NCI-H2171 treated with DMSO at 0.1 percent for 48 hours (cell line): ENCODE data around the gene ATXN7L1.
"Not testable (repeated sequence)": the region's sequence is repeated elsewhere in the genome, so short reads cannot be mapped to it uniquely, and the experiment has no call there.

ENCODE experiments used
- DNase-seq: peaks from one replicate; lab custom pipeline; 2025; lab: John Stamatoyannopoulos, UW

ATXN7L1 gene

DNA sequence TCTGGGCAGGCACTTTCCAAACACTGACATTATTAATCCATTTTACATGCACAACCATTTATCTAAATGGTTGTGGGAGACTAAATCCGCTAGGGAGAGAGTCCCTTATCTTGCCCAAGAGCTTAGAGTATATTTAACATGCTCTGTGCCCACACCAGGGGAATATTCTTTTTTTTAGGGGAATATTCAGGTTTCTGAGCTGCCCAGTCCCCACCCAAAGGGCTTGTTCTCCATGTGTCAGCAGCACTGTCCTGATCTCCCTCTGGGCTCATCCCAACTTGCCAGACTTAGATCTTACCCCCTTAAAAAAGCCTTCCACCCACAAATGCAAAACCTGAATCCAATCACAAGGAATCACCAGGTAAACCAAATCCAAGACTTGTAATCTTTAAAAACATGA lies 132.1 kb downstream of the ATXN7L1 start:
- no peak for DNase-seq

DNA sequence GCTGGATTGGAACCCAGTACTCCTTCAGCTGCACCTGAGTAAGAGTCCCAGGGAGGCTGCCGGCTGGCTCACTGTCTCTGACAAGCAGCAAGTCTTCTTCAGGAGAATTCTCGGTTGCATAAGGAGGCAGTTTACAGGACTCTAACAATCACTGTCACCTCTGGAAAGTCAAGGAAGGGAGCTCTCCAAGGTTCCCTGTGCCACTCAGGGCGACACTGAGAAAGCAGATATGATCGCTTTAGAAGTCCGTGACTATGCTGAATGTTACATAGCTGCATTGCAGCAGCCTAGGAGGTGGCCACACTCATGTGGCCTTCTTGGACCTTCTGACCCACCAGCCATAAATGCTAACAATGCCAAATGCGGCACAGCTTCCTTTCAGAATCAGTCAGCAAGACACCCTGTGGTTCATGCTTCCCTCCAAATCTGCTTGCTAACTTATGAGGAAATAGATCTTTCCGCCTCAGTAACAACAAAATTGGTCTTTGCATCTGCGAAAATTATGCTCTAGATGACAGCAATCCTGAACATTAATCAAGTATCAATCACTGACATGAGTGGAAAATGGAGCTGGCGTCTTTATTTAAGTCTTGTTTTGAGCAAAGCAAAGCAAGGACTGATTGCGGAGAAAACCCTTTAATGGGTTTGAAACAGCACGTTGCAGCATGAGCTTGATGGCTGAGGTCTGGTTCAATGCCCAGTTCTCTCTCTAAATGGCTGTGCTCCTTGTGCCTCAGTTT lies 132.9 kb downstream of the ATXN7L1 start:
- no peak for DNase-seq

DNA sequence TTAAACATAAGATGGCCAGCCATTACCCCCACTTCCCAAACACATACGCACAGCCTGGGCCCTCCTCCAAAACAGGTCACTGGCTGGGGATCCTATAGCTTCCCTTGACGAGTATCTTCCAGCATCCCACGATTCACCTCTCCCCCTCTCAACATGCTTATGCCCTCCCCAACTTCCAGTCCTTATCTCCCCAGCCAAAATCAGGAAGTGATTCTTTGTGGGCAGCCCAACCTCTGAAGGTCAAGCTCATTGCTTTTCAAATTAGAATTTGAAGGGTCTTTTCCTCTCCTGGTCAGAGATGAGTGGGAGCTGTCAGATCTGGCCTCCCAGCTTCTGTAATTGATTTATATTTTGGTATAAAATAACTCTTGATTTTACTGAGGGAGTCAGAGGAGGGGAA lies 133.6 kb downstream of the ATXN7L1 start:
- no peak for DNase-seq

DNA sequence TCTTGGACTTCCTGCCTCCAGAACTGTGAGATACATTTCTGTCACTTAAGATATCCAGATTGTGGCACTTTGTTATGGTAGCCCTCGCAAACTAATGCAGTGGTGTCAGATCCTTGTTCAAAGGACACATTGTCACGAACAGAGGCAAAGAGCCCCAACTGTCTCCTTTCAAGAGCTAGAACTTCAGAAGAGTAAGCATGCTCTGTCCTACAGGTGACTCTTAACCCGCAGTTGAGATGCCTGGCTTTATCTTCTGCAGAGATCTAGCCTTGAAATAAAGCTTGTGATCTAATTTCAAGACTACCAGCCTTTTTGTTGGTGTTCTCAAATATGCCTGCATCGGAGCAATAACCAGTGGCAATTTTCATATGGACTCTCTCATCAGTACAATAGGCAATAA lies 134.4 kb downstream of the ATXN7L1 start:
- no peak for DNase-seq

DNA sequence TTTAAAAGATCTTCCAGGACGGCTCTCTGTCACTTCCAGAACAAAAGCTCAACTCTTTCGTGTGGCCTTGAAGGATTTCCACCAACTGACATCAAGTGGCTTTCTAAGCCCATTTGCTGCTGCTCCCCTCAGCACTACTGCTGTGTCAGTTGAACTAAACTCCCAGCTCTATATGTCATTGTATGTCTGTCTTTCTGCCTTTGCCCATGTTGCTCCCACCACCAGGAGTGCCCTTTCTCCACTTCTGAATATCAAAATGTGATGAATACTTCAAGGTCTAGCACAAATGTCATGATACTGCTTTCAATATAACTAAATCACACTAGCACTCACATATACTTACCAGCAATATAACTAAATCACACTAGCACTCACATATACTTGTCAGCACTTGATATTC lies 138.3 kb downstream of the ATXN7L1 start:
- DNase-seq: no peak

DNA sequence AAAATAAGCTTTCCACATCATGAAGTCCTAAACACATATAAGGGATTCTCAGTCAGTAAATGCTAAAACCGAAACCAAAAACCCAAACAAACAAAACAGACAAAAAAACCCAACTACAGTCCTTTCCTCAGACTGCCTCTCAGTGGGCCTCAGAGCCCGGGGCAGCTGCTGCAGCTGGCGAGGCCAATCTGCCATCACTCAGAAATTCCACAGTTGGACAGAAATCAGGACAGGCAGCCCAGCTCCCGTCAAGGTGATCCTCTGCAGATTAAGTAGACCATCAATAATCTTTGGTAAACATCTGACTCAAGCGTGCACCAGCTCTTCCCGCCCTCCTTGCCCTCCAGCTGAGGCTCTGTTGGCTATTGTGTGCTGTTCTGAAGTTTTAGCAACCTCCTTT lies 142.2 kb downstream of the ATXN7L1 start:
- DNase-seq: peak; percentile 80

DNA sequence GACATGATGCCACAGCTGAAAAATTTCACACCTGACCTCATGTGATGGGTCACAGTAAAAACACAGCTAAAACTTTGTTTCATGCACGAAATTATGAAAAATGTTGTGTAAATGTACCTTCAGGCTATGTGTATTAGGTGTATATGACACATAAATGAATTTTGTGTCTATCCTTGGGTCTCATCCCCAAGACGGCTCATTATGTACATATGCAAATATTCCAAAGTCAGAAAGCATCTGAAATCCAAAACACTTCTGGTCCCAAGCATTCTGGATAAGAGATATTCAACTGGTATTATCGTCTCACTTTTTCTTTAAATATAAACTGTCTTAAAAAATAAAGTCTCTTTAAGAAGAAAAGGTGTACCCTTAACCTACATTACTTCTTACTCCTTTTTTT lies 145.4 kb downstream of the ATXN7L1 start:
- no peak for DNase-seq

DNA sequence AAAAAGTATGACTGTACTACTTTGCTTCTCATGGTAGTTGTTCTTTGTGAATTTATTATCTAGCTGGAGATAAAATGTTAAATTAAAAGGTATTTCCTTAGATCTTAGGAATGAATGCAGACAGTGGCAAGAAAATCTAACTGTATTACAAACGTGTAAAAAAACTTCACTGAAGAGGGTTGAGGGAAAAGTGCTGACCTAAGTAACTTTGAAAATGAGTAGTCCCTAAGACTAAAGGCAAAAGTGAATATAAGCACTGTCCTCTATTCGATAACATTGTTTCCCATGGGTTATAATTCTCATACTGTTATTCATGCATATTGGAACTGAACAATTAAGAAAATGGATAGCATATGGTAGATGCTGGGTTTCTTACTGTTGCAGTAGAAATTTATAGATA lies 148.4 kb downstream of the ATXN7L1 start:
- no peak for DNase-seq

DNA sequence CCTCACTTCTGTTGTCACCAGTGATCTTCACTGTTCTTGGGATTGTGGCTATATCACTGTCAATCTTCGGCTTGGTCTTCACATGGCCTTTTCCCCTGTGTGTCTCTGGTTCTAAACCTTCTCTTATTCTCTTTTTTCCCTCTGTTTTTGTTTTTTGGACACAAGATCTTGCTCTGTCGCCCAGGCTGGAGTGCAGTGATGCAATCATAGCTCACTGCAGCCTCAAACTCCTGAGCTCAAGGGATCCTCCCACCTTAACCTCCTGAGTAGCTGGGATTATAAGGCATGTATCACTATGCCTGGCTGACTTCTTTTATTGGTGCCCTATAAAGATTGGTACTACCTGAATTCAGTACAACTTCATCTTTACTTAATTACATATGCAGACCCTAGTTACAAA lies 151.7 kb downstream of the ATXN7L1 start:
- DNase-seq: no peak

DNA sequence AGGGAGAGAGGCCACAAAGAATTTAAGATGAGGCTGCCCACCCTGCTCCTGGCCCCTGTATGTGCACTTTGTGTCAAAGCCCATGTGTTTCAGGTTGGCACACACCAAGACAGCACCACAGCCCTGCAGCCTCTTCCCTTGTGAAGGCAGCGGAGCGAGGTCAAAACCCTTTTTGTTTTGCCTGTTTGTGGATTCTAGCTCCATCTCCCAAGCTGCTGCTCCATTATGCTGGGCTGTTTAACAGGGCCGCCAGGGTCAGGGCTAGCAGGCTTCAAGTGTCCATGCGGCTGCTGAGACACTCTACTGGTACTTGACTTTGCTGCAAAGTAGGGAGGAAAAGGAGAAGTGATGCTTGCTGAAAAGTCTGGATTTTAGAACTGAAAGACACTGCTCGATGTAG lies 152.8 kb downstream of the ATXN7L1 start:
- peak; percentile 89 for DNase-seq

DNA sequence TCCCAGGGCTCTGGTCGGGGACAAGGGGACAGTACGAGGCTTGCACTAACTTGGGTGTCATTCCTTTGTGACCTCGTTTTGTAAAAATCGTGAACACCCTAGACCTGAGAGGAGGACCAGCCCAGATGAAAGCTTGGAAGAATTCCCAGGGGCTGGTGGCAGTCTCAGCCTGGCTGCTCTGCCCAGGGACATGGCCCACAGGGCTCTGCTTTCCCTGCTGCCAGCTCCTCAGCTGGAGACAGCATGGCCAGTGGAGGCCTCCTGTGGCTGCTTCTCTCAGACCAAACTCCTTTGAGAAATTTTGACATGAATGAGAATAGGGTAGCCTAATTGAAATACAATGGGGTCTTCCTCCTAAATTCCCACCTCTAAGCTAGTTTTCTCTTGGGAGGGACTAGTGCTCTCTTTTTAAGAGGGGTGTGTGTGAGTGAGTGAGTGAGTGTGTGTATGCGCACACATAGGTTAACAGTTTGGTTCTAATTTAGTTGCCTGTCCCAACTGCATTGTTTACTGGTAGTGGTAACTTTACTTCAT lies 154.8 kb downstream of the ATXN7L1 start:
- no peak for DNase-seq

DNA sequence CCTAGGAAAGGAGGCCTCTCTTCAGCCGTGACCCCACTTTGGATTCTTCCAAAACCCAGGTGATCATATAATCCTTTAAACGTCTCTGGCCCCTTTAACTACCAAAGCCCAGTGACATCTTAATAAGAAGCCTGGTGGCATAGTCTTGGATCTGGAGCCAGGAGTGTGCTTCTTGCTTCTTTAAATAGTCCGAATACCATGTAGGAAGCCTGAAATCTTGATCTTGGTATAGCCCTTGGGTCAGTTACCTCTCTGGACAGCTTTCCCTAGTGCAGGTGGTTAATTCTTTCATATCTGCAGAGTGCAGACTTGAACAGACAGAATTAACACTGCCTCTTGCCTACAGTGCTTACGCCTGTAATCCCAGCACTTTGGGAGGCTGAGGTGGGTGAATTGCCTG lies 156.5 kb downstream of the ATXN7L1 start:
- no peak for DNase-seq

DNA sequence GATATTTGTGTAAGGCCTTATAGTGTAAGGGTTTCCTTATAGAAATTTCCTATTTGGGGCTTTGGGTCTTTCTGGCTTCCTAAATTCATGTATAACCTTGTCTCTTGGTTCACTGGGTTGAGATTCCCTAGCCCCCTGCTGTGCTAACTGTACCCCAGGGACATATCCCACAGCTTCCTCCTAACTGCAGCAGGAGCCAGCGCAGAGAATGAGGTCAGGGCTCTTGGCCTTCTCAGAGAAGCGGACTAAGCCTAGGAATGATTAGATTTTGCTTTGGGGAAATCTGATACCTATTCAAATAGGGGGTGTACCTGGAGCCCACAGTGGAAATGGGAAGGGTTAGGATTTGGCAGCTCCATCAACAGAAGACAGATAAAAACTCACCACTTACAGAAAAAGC lies 157.0 kb downstream of the ATXN7L1 start:
- peak; percentile 59 for DNase-seq

DNA sequence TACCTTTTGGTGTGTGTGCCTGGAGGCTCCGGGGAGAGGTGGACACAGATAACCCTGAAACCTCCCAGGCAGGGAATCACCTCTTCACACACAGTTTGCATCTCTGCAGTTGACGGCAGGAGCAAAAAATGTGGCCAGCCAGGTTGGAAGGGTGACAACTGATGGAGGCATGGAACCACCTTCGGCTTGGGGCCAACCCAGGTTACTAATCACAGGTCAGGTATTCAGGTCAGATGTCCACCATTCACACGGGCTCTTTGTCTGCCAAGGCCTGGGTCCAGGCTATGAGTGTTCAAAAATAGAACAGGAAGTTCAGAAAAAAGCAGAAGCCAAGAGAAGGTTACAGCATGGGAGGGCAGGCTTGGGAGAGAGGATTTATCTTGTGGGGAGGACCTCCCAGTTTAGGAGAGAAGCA lies 157.9 kb downstream of the ATXN7L1 start:
- no peak for DNase-seq

DNA sequence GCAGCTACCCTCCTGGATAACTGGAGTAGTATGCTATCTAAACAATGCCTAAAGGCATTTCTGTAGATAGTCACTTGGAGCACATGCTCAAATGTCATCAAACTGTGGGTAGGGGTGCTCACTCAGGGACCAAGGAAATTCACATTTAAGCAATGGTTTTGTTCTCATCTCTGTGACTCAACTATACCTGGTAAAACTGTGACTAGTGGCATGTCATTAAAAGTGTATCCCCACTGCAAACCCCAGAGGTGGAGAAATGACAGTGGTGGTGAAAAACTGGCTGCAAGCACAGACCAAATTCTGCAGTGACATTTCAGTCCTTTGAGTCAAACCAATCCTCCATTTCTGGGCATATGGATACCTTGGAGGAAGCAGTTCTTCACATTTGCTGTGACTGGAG lies 160.9 kb downstream of the ATXN7L1 start:
- no peak for DNase-seq

DNA sequence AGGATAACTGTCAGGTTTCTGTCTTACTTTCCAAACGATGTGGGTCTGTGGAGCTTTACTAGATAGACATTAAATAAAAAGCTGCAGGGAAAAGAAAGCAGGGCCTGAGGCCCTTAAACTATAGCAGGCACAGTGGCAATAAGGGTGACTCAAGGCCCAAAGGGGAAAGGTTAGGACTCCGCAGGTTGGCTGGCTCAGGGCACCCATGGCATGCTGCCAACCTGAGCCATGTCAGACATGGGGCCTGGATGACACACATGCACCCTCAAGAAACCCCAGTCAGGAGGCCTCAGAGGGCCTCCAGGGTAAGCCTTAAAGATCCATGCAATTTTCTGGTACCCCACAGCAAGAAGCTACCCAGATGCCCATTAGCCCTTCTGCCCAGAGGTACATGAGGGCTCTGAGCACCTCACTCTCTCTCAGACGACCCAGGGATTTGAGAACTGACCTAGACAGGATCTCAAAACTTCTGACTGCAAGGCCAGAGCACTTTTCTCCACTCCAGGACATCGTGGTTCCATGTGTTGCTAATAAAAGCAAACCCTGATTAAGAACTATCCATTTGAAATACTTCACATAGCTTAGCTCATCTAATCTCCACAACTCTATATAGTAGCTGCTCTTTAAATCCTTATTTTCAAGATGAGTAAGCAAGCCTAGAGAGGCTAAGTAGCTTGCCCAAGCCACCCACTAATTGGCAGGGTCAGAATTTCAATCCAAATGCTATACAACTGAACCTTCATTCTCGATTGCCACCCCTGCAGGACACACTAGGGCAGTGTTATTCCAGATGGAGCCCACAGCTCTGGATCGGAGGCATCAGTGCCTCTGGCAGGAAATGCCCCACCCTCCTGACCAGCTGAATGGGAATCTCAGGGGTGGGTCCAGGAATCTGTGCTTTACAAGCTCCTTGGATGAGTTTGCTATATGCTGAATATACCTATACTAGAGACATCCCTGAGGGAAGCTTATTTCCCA lies 162.6 kb downstream of the ATXN7L1 start:
- DNase-seq: no peak

DNA sequence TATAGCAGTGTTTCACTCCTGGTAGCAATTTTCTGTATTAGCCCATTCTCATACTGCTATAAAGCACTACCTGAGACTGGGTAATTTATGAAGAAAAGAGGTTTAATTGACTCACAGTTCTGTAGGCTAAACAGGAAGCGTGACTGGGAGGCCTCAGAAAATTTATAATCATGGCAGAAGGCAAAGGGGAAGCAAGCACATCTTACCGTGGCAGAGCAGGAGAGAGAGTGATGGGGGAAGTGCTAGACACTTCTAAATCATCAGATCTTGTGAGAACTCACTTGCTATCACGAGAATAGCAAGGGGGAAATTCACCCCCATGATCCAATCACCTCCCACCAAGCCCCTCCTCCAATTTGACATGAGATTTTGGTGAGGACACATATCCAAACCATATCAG lies 163.5 kb downstream of the ATXN7L1 start:
- no peak for DNase-seq

DNA sequence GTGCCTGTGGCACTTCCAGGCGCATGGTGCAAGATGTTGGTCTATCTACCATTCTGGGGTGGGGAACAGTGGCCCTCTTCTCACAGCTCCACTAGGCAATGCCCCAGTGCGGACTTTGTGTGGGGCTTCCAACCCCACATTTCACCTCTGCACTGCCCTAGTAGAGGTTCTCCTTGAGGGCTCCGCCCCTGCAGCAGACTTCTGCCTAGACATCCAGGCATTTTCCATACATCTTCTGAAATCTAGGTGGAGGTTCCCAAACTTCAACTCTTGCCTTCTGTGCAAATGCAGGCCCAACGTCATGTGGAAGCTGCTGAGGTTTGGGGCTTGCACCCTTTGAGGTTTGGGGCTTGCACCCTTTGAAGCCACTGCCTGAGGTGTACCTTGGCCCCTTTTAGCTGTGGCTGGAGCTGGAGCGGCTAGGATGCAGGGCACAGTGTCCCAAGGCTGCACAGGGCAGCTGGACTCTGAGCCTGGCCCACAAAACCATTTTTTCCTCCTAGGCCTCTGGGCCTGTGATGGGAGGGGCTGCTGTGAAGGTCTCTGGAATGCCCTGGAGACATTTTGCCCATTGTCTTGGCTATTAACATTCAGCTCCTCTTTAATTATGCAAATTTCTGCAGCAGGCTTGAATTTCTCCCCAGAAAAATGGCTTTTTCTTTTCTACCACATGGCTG lies 164.5 kb downstream of the ATXN7L1 start:
- DNase-seq: no peak

DNA sequence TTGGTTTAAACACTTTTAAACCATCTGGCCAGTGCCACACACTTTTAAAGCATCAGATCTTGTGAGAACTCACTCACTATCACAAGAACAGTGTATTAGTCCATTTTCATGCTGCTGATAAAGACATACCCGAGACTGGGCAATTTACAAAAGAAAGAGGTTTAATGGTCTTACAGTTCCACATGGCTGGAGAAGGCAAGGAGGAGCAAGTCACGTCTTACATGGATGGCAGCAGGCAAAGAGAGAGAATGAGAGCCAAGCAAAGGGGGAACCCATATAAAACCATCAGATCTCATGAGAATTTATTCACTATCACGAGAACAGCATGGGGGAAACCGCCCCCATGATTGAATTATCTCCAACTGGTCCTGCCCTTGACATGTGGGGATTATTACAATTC lies 165.7 kb downstream of the ATXN7L1 start:
- DNase-seq: not testable (repeated sequence)

DNA sequence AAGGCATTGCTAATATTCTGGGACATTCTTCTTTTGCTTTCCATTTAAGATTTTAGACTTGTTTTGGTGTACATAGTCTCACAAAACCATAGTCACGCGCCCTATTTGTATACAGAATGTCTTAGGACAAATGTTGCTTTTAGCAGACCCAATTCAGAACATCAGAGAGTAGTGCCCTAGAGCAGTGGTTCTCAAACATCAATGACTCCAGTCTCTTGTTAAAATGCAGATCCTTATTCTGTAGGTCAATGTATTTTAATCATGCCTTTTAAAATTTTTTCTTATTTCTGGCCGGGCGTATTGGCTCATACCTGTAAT lies 167.7 kb downstream of the ATXN7L1 start:
- DNase-seq: no peak

DNA sequence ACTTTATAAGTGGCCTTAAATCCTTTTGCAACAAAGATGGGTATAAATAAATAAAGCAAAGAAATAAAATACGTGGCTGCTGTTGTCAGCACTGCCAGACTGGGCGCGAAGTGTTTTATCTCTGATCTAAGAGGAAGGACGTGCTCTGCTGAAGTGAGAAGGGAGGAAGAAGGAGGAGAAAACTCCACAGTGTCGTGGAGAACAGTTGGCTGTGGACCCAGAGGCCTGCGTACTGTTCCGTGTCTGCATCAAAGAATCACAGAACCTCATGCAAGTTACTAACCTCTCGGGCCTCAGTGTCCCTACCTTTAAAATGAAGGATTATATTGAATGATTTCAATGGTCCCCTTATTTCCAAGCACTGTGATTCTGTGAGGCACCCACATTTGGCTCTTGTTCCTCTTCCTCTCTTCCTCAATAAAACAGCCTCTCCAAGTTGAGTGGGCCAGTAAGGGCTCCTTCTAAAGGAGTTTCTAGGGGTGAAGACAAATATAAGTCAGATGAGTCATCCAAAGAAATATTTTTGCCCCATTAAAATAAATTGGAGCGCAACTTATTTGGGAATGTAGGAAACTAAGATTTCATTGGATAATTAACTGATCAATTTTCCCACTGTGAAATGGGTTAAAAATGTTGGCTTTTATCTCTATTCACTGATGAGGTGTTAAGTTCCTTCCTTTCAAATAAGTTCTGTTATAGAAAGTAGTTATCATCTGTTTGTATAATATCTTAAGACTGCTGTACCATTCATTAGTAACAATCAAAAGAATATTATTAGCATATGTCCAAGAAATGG lies 168.2 kb downstream of the ATXN7L1 start:
- DNase-seq: no peak

DNA sequence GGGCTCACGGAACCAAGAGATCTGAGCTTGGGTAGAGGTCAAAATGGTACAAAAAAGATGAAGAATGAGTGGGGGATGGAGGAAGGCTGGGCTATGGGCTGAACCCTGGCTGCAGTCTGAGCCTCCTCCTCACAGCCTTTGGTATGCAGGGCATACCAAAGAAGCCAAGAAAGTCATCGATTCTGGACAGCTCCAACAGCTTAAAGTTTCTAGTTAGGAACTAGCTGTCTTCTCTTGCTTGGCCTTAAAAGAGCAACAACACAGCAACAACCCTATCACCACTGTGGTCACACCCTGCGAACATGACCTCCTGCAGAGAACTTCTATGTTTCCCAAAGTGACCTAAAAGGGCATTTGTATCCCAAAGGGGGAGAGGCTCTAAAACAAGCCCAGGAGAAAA lies 169.0 kb downstream of the ATXN7L1 start:
- DNase-seq: no peak
